Endometrium (tissue), 2 donors: Measurements from ENCODE around the gene TBP.
A peak's percentile ranks its signal among the peaks of the same experiment; 100 is the strongest.
"Not testable (repeated sequence)": the region's sequence is repeated elsewhere in the genome, so short reads cannot be mapped to it uniquely, and the experiment has no call there.

Experiments used
- FAIRE-seq: peaks from 2 replicates; lab custom pipeline; 2012; peaks lifted over from hg19 to GRCh38; lab: Jason Lieb, UNC
- donor health status: control.
- donor health status: control.

The TBP gene

GRCh38 chr6:170554013-170554795 lies at the start of gene TBP:
TBP (plus strand) TSS chr6:170554369; CDS start chr6:170557030, 2,661 bp downstream.
- FAIRE-seq = peak; percentile 98

GRCh38 chr6:170504479-170504878 lies 49.7 kb upstream of the TBP start:
- FAIRE-seq = no peak

GRCh38 chr6:170505306-170505705 lies 48.9 kb upstream of the TBP start:
- FAIRE-seq = no peak

- FAIRE-seq = no peak
These were observed 47.7 kb upstream of the TBP start for GRCh38 chr6:170506446-170506845.

GRCh38 chr6:170507728-170508127 lies 46.4 kb upstream of the TBP start:
- FAIRE-seq = not testable (repeated sequence)

- not testable (repeated sequence) for FAIRE-seq
These were observed 45.9 kb upstream of the TBP start for GRCh38 chr6:170508275-170508674.

GRCh38 chr6:170508892-170509722 lies 45.1 kb upstream of the TBP start:
- FAIRE-seq = not testable (repeated sequence)

- no peak for FAIRE-seq
These were observed 44.5 kb upstream of the TBP start for GRCh38 chr6:170509723-170510018.

GRCh38 chr6:170510631-170511030 lies 43.5 kb upstream of the TBP start:
- no peak for FAIRE-seq

GRCh38 chr6:170512249-170512648 lies 41.9 kb upstream of the TBP start:
- no peak for FAIRE-seq

GRCh38 chr6:170514908-170515307 lies 39.3 kb upstream of the TBP start:
- FAIRE-seq = no peak

- FAIRE-seq = no peak
These were observed 37.2 kb upstream of the TBP start for GRCh38 chr6:170516783-170517616.

GRCh38 chr6:170522565-170523183 lies 31.5 kb upstream of the TBP start:
- no peak for FAIRE-seq

- no peak for FAIRE-seq
These were observed 30.7 kb upstream of the TBP start for GRCh38 chr6:170523256-170524171.

- FAIRE-seq = no peak
These were observed 30.0 kb upstream of the TBP start for GRCh38 chr6:170524172-170524502.

- FAIRE-seq = no peak
These were observed 28.4 kb upstream of the TBP start for GRCh38 chr6:170525795-170526194.

- FAIRE-seq = not testable (repeated sequence)
These were observed 26.2 kb upstream of the TBP start for GRCh38 chr6:170527995-170528394.

GRCh38 chr6:170529839-170530469 lies 24.2 kb upstream of the TBP start:
- peak; percentile 68 for FAIRE-seq

- FAIRE-seq = no peak
These were observed 21.2 kb upstream of the TBP start for GRCh38 chr6:170532867-170533488.

- no peak for FAIRE-seq
These were observed 20.4 kb upstream of the TBP start for GRCh38 chr6:170533792-170534191.
